Measurements from ENCODE around the gene TRPV4.

The TRPV4 gene

GRCh38 chr12:109798691-109799090, 34.5 kb downstream of the TRPV4 start:
- Mint-ChIP-seq H3K27me3 (peaks cover 4% of the 10 kb centered on the region), H3K27ac (no peak overlapping the region), H3K9me3 (peaks cover 8% of the 10 kb centered on the region), H3K36me3 (ENCODE audit: low read depth) (no peaks in the 10 kb centered on the region), H3K4me1 (ENCODE audit: low read depth) (peaks cover 8% of the 10 kb centered on the region), H3K4me3 (no peak overlapping the region)
- intact Hi-C loops (cut with micrococcal nuclease): no loop called here

- H3K36me3 Mint-ChIP-seq (ENCODE audit: low read depth): no peaks in the 10 kb centered on the region
- no peak overlapping the region for H3K4me3 Mint-ChIP-seq
- H3K9me3 Mint-ChIP-seq: peaks cover 8% of the 10 kb centered on the region
- peaks cover 7% of the 10 kb centered on the region for H3K27me3 Mint-ChIP-seq
- H3K27ac Mint-ChIP-seq: no peak overlapping the region
- intact Hi-C loops (cut with micrococcal nuclease): no loop called here
- peaks cover 8% of the 10 kb centered on the region for H3K4me1 Mint-ChIP-seq (ENCODE audit: low read depth)
These were observed 35.1 kb downstream of the TRPV4 start for GRCh38 chr12:109797905-109798669.

GRCh38 chr12:109796057-109796456, 37.1 kb downstream of the TRPV4 start:
- H3K9me3 Mint-ChIP-seq: peaks cover under 1% of the 10 kb centered on the region
- peaks cover 10% of the 10 kb centered on the region for H3K27me3 Mint-ChIP-seq
- H3K36me3 Mint-ChIP-seq (ENCODE audit: low read depth): no peaks in the 10 kb centered on the region
- H3K4me3 Mint-ChIP-seq: no peak overlapping the region
- no peak overlapping the region for H3K27ac Mint-ChIP-seq
- H3K4me1 Mint-ChIP-seq (ENCODE audit: low read depth): peaks cover 8% of the 10 kb centered on the region
- intact Hi-C loops (cut with micrococcal nuclease): no loop called here

GRCh38 chr12:109795023-109795422, 38.2 kb downstream of the TRPV4 start:
- intact Hi-C loops (cut with micrococcal nuclease): no loop called here
- Mint-ChIP-seq H3K9me3 (no peaks in the 10 kb centered on the region), H3K36me3 (ENCODE audit: low read depth) (no peaks in the 10 kb centered on the region)

GRCh38 chr12:109793826-109794501, 39.2 kb downstream of the TRPV4 start:
- H3K36me3 Mint-ChIP-seq (ENCODE audit: low read depth): no peaks in the 10 kb centered on the region
- no peak overlapping the region for H3K4me3 Mint-ChIP-seq
- peaks cover 10% of the 10 kb centered on the region for H3K27me3 Mint-ChIP-seq
- intact Hi-C loops (cut with micrococcal nuclease): no loop called here
- no peak overlapping the region for H3K27ac Mint-ChIP-seq
- H3K4me1 Mint-ChIP-seq (ENCODE audit: low read depth): peaks cover 8% of the 10 kb centered on the region
- H3K9me3 Mint-ChIP-seq: no peaks in the 10 kb centered on the region

More at GRCh38 chr12:109795023-109795422, 38.2 kb downstream of the TRPV4 start:
- no peak overlapping the region for H3K27ac Mint-ChIP-seq
- peaks cover 10% of the 10 kb centered on the region for H3K27me3 Mint-ChIP-seq
- no peak overlapping the region for H3K4me3 Mint-ChIP-seq
- H3K4me1 Mint-ChIP-seq (ENCODE audit: low read depth): peaks cover 8% of the 10 kb centered on the region

GRCh38 chr12:109793411-109793810, 39.8 kb downstream of the TRPV4 start:
- no peaks in the 10 kb centered on the region for H3K9me3 Mint-ChIP-seq
- peaks cover 7% of the 10 kb centered on the region for H3K4me1 Mint-ChIP-seq (ENCODE audit: low read depth)
- no peak overlapping the region for H3K27ac Mint-ChIP-seq
- intact Hi-C loops (cut with micrococcal nuclease): no loop called here
- no peak overlapping the region for H3K4me3 Mint-ChIP-seq
- H3K36me3 Mint-ChIP-seq (ENCODE audit: low read depth): no peaks in the 10 kb centered on the region
- H3K27me3 Mint-ChIP-seq: peaks cover 11% of the 10 kb centered on the region

- H3K9me3 Mint-ChIP-seq: no peaks in the 10 kb centered on the region
- H3K36me3 Mint-ChIP-seq (ENCODE audit: low read depth): no peaks in the 10 kb centered on the region
- H3K27ac Mint-ChIP-seq: no peak overlapping the region
- H3K4me3 Mint-ChIP-seq: no peak overlapping the region
- intact Hi-C loops (cut with micrococcal nuclease): no loop called here
- peaks cover 3% of the 10 kb centered on the region for H3K4me1 Mint-ChIP-seq (ENCODE audit: low read depth)
- peaks cover 11% of the 10 kb centered on the region for H3K27me3 Mint-ChIP-seq
These were observed 40.2 kb downstream of the TRPV4 start for GRCh38 chr12:109792992-109793391.

- intact Hi-C loops (cut with micrococcal nuclease): no loop called here
- Mint-ChIP-seq H3K4me3 (no peak overlapping the region), H3K9me3 (no peaks in the 10 kb centered on the region), H3K27ac (no peak overlapping the region), H3K36me3 (ENCODE audit: low read depth) (no peaks in the 10 kb centered on the region), H3K4me1 (ENCODE audit: low read depth) (no peaks in the 10 kb centered on the region), H3K27me3 (peaks cover 12% of the 10 kb centered on the region)
These were observed 43.6 kb downstream of the TRPV4 start for GRCh38 chr12:109789526-109790048.

- intact Hi-C loops (cut with micrococcal nuclease): no loop called here
- H3K4me1 Mint-ChIP-seq (ENCODE audit: low read depth): no peaks in the 10 kb centered on the region
These were observed 46.4 kb downstream of the TRPV4 start for GRCh38 chr12:109786799-109787198.

GRCh38 chr12:109785854-109786253, 47.3 kb downstream of the TRPV4 start:
- Mint-ChIP-seq H3K27me3 (peaks cover 9% of the 10 kb centered on the region), H3K27ac (no peak overlapping the region)

More at GRCh38 chr12:109786799-109787198, 46.4 kb downstream of the TRPV4 start:
- Mint-ChIP-seq H3K4me3 (no peak overlapping the region), H3K9me3 (no peaks in the 10 kb centered on the region), H3K27me3 (peaks cover 9% of the 10 kb centered on the region), H3K27ac (no peak overlapping the region), H3K36me3 (ENCODE audit: low read depth) (no peaks in the 10 kb centered on the region)

GRCh38 chr12:109783965-109784244, 49.3 kb downstream of the TRPV4 start:
- peaks cover 9% of the 10 kb centered on the region for H3K27me3 Mint-ChIP-seq
- H3K9me3 Mint-ChIP-seq: peaks cover 7% of the 10 kb centered on the region
- peaks cover 7% of the 10 kb centered on the region for H3K4me1 Mint-ChIP-seq (ENCODE audit: low read depth)
- intact Hi-C loops (cut with micrococcal nuclease): no loop called here
- H3K36me3 Mint-ChIP-seq (ENCODE audit: low read depth): no peaks in the 10 kb centered on the region
- no peak overlapping the region for H3K27ac Mint-ChIP-seq
- no peak overlapping the region for H3K4me3 Mint-ChIP-seq

More at GRCh38 chr12:109785854-109786253, 47.3 kb downstream of the TRPV4 start:
- Mint-ChIP-seq H3K4me3 (no peak overlapping the region), H3K9me3 (no peaks in the 10 kb centered on the region), H3K4me1 (ENCODE audit: low read depth) (no peaks in the 10 kb centered on the region), H3K36me3 (ENCODE audit: low read depth) (no peaks in the 10 kb centered on the region)
- intact Hi-C loops (cut with micrococcal nuclease): no loop called here

GRCh38 chr12:109783135-109783964, 49.8 kb downstream of the TRPV4 start:
- peaks cover 7% of the 10 kb centered on the region for H3K4me1 Mint-ChIP-seq (ENCODE audit: low read depth)
- peaks cover 7% of the 10 kb centered on the region for H3K9me3 Mint-ChIP-seq
- no peak overlapping the region for H3K27ac Mint-ChIP-seq
- H3K4me3 Mint-ChIP-seq: no peak overlapping the region
- intact Hi-C loops (cut with micrococcal nuclease): no loop called here
- H3K36me3 Mint-ChIP-seq (ENCODE audit: low read depth): no peaks in the 10 kb centered on the region
- peaks cover 7% of the 10 kb centered on the region for H3K27me3 Mint-ChIP-seq

- Mint-ChIP-seq H3K27me3 (peaks cover 8% of the 10 kb centered on the region), H3K27ac (no peak overlapping the region), H3K9me3 (peaks cover 7% of the 10 kb centered on the region), H3K36me3 (ENCODE audit: low read depth) (no peaks in the 10 kb centered on the region), H3K4me3 (no peak overlapping the region), H3K4me1 (ENCODE audit: low read depth) (peaks cover 7% of the 10 kb centered on the region)
- intact Hi-C loops (cut with micrococcal nuclease): no loop called here
These were observed 50.9 kb downstream of the TRPV4 start for GRCh38 chr12:109782326-109782703.

Data from dendritic cell treated with granulocyte-macrophage colony-stimulating factor and Interleukin-4, amounts not matched to agents 40 ng/mL and 50 ng/mL, for 4 days (primary cell).